Erythroblast (primary cell): Measurements from ENCODE around the gene LYSMD3.

ENCODE experiments used
- GATA1 ChIP-seq: IDR thresholded peaks from 2 replicates; pipeline ENCODE4 v1.6.1; 2011; ENCODE audit warnings: low read depth, mild to moderate bottlenecking, control low read depth, low read length, moderate library complexity
- POLR2A ChIP-seq: IDR thresholded peaks from 2 replicates; pipeline ENCODE4 v1.6.1; 2011; ENCODE audit warnings: mild to moderate bottlenecking, low read length

DNA sequence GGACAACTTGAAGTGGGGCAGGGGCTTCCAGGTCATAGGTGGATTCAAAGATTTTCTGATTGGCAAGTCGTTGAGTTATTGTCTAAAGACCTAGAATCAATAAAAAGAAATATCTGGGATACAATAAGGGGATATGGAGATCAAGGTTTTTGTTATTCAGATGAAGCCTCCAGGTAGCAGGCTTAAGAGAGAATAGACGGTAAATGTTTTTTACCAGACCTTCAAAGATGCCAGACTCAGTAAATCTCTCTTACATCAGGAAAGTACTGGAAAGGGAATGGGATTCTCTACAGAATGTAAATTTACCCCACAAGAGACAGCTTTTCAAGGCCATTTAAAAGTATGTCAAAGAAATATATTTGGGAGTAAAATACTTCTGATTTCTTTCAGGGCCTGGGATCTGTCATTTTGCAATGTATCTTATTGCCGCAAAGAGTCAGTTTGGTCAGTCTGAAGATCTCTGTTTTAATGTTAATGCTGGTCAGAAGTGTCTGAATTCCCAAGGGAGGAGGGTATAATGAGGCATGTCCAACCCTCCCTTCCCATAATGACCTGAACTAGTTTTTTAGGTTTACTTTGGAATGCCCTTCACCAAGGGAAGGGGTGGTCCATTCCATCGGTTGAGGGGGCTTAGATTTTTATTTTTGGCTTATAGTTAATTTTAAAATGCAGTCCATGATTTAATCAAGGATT, 13.6 kb upstream of the LYSMD3 start:
- TF ChIP-seq POLR2A (no peak), GATA1 (no peak)
